SK-N-SH (cell line): ENCODE data around the gene NGF. TPM values are rescaled to one million over a fixed set of nuclear protein-coding genes. Genes with fewer than 3 reads are reported as not detected.

ENCODE experiments used
- CTCF ChIA-PET: fragments of 300-600, 350-600 bp; formaldehyde crosslinking; extraction: SDS; loops from one replicate; lab custom pipeline; 2021; lab: Yijun Ruan, JAX
- POLR2A ChIA-PET: fragments of 350-600 bp; sonication (Branson Sonifier 250); formaldehyde crosslinking; extraction: SDS; loops from one replicate; lab custom pipeline; 2020; ENCODE audit warnings: antibody characterized with exemption, inconsistent platforms; lab: Yijun Ruan, JAX
- DNase-seq: peaks from one replicate; pipeline ENCODE4 v3.0.0; 2012
- H2AFZ ChIP-seq: fragments of 200-600 bp; sonication (generic); 2 replicates; pipeline ENCODE4 v1.8.1; 2016; ENCODE audit warnings: antibody characterized with exemption, mild to moderate bottlenecking, low read depth
- H3F3A ChIP-seq: fragments of 200-600 bp; sonication (generic); replicated peaks from 2 replicates; pipeline ENCODE3; 2016; ENCODE audit warnings: antibody characterized with exemption, mild to moderate bottlenecking; ENCODE audit not compliant: insufficient read depth
- H3K27ac ChIP-seq, 2 experiments: fragments of 200-500 bp in 1 of 2; fragments of 200-600 bp in 1 of 2; sonication (Bioruptor generic) in 1 of 2; sonication (generic), shearing (Covaris generic) in 1 of 2; 2 replicates each; pipeline versions ENCODE4 v1.5.1 to v1.6.1; 2014 to 2016; ENCODE audit warnings: low read depth in 2 of 2, inconsistent platforms in 1 of 2, low read length in 1 of 2, mild to moderate bottlenecking in 1 of 2, mixed read lengths in 1 of 2
- H3K27me3 ChIP-seq: fragments of 200-600 bp; sonication (generic), shearing (Covaris generic); 2 replicates; pipeline ENCODE4 v1.6.1; 2016; ENCODE audit warnings: mixed run types; ENCODE audit not compliant: insufficient read depth
- H3K36me3 ChIP-seq, 2 experiments: fragments of 200-500 bp in 1 of 2; fragments of 200-600 bp in 1 of 2; sonication (Bioruptor generic) in 1 of 2; sonication (generic) in 1 of 2; replicated peaks in 1 of 2; 2 replicates each; pipeline versions ENCODE3 to v1.5.1; 2014 to 2016; ENCODE audit warnings: low read length in 1 of 2, mild to moderate bottlenecking in 1 of 2; ENCODE audit not compliant: insufficient read depth in 2 of 2, control insufficient read depth in 1 of 2
- H3K4me1 ChIP-seq, 2 experiments: fragments of 200-500 bp in 1 of 2; fragments of 200-600 bp in 1 of 2; sonication (Bioruptor generic) in 1 of 2; sonication (generic), shearing (Covaris generic) in 1 of 2; 2 replicates each; pipeline versions ENCODE4 v1.5.1 to v1.6.1; 2014 to 2016; ENCODE audit warnings: low read depth in 1 of 2, low read length in 1 of 2, mixed run types in 1 of 2; ENCODE audit not compliant: insufficient read depth in 2 of 2, control insufficient read depth in 1 of 2
- H3K4me2 ChIP-seq: fragments of 200-600 bp; sonication (generic), shearing (Covaris generic); 2 replicates; pipeline ENCODE4 v1.6.1; 2017; ENCODE audit warnings: mixed run types
- H3K4me3 ChIP-seq, 2 experiments: fragments of 200-500 bp in 1 of 2; fragments of 200-600 bp in 1 of 2; sonication (Bioruptor generic) in 1 of 2; sonication (generic), shearing (Covaris generic) in 1 of 2; 2 replicates each; pipeline versions ENCODE4 v1.5.1 to v1.8.1; 2014 to 2016; ENCODE audit warnings: low read depth in 2 of 2, inconsistent platforms in 1 of 2, low read length in 1 of 2, mild to moderate bottlenecking in 1 of 2, mixed read lengths in 1 of 2, moderate library complexity in 1 of 2
- H3K79me2 ChIP-seq: fragments of 200-600 bp; sonication (generic); 2 replicates; pipeline ENCODE4 v1.8.1; 2017; ENCODE audit warnings: mild to moderate bottlenecking; ENCODE audit not compliant: insufficient read depth
- H3K9ac ChIP-seq: fragments of 200-600 bp; sonication (generic); 2 replicates; pipeline ENCODE4 v1.6.1; 2017; ENCODE audit warnings: mixed run types
- H3K9me2 ChIP-seq: fragments of 200-600 bp; sonication (generic); 2 replicates; pipeline ENCODE4 v1.6.1; 2017; ENCODE audit warnings: mixed run types
- H3K9me3 ChIP-seq: fragments of 200-600 bp; sonication (generic); 2 replicates; pipeline ENCODE4 v1.6.1; 2017; ENCODE audit warnings: mixed run types, mild to moderate bottlenecking, moderate library complexity
- H4K20me1 ChIP-seq: fragments of 200-600 bp; sonication (generic); 2 replicates; pipeline ENCODE4 v1.6.1; 2017; ENCODE audit warnings: mild to moderate bottlenecking, mixed run types; ENCODE audit not compliant: insufficient read depth
- CHD2 ChIP-seq: fragments of 150-350 bp; IDR thresholded peaks from 2 replicates; pipeline ENCODE4 v1.6.1; 2018; ENCODE audit warnings: low read length; ENCODE audit not compliant: partially characterized antibody
- ELF1 ChIP-seq: IDR thresholded peaks from 2 replicates; pipeline ENCODE4 v1.4.0; 2012
- EP300 ChIP-seq, 2 experiments: IDR thresholded peaks; 2 replicates each; pipeline versions ENCODE4 v1.4.0 to v1.6.1; 2012; ENCODE audit warnings: borderline replicate concordance in 1 of 2, low read depth in 1 of 2, low read length in 1 of 2
- FOSL2 ChIP-seq: IDR thresholded peaks from 2 replicates; pipeline ENCODE4 v1.4.0; 2012; ENCODE audit warnings: low read depth, mild to moderate bottlenecking, moderate library complexity, borderline replicate concordance
- FOXJ3 ChIP-seq: sonication (generic); formaldehyde crosslinking; IDR thresholded peaks from 2 replicates; pipeline ENCODE4 v1.5.1; 2020; ENCODE audit warnings: mild to moderate bottlenecking, missing genetic modification reagents
- GABPA ChIP-seq: IDR thresholded peaks from 2 replicates; pipeline ENCODE4 v1.4.0; 2012; ENCODE audit warnings: low read depth, mild to moderate bottlenecking
- NFIC ChIP-seq: IDR thresholded peaks from 2 replicates; pipeline ENCODE4 v1.4.0; 2012; ENCODE audit warnings: borderline replicate concordance
- NRF1 ChIP-seq: IDR thresholded peaks from 2 replicates; pipeline ENCODE4 v1.6.1; 2012; ENCODE audit warnings: low read depth, mild to moderate bottlenecking, low read length
- SMC3 ChIP-seq: IDR thresholded peaks from 2 replicates; pipeline ENCODE4 v1.6.1; 2012; ENCODE audit warnings: low read depth, low read length, improper control_type of control experiment
- TEAD4 ChIP-seq: IDR thresholded peaks from 2 replicates; pipeline ENCODE4 v1.4.0; 2012; ENCODE audit warnings: mild to moderate bottlenecking, borderline replicate concordance; ENCODE audit not compliant: insufficient read depth
- YY1 ChIP-seq: IDR thresholded peaks from 2 replicates; pipeline ENCODE4 v1.4.0; 2012; ENCODE audit warnings: low read depth, mild to moderate bottlenecking
- WGBS: methylation state at CpG from one replicate; pipeline ENCODE4 v1.1.6; 2017; ENCODE audit warnings: low lambda C conversion rate; 5-methylcytosine and 5-hydroxymethylcytosine counted together
- polyA plus RNA-seq, 3 experiments: library from polyadenylated mRNA; depleted of rRNA; stranded (reverse); fragments of >200 nt; gene quantifications; 2 replicates each; pipeline ENCODE4 v1.2.3, GENCODE V29; 2012
- TF ChIP-seq, protein P1 (sequence below): fragments of 150-350 bp; IDR thresholded peaks from 2 replicates; pipeline ENCODE4 v1.6.1; 2017; ENCODE audit warnings: antibody characterized with exemption, low read length, low read depth, borderline replicate concordance
- TF ChIP-seq, protein P2 (sequence below): IDR thresholded peaks from 2 replicates; pipeline ENCODE4 v1.4.0; 2012; ENCODE audit warnings: low read depth
- TF ChIP-seq, protein P3 (sequence below): fragments of 150-350 bp; IDR thresholded peaks from 2 replicates; pipeline ENCODE4 v1.6.1; 2016; ENCODE audit warnings: mild to moderate bottlenecking, low read depth, low read length
- TF ChIP-seq, protein P4 (sequence below): IDR thresholded peaks from 2 replicates; pipeline ENCODE4 v1.4.0; 2012; ENCODE audit warnings: low read depth, borderline replicate concordance

The NGF gene
- polyA plus RNA-seq, 1 of the 3 experiments (the other 2 are of a cell fraction), result 75.8 TPM

DNA sequence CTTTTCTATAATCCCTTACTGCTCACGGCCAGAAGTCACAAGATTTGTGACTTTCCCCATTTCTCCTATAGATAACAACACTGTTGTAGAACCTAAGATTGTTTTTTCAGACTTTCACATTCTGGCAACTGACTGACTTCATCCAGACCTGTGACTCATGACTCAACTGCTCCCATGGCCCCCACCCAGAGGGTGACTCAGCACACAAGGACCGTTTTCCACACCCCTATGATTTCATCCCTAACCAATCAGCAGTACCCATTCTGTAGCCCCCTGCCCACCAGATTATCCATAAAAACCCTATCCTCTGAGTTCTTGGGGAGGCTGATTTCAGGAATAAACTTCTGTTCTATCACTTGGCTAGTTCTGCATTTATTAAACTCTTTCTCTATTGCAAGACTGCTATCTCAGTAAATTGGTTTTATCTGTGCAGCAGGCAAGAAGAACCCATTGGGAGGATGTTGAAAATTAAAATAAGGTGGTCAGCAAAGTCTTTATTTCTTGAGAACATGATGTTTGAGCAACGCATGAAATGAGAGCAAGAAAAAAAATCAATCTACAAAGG is 79.7 kb downstream of the NGF start:
- Histone ChIP-seq H4K20me1 (no peaks in the 10 kb centered on the region), H3K4me3 (no peak overlapping the region), H3K79me2 (no peaks in the 10 kb centered on the region), H3K9me3 (peaks cover 13% of the 10 kb centered on the region; the same call in 1 of the 2 replicates), H3F3A (peaks cover 8% of the 10 kb centered on the region), H3K4me2 (no peak overlapping the region), H3K27me3 (no peaks in the 10 kb centered on the region), H3K36me3 (peaks cover 0 to 3% of the 10 kb centered on the region in 2 experiments), H3K9ac (no peak overlapping the region), H3K9me2 (no peaks in the 10 kb centered on the region), H3K27ac (no peak overlapping the region), H2AFZ (no peak overlapping the region), H3K4me1 (peaks cover 0 to 2% of the 10 kb centered on the region in 2 experiments; a peak in 1 of 4 replicates)
- POLR2A ChIA-PET, result no interaction called here
- no peak for DNase-seq
- CTCF ChIA-PET, result no interaction called here
- WGBS, result 52% methylated on average over 3 of the region's 3 CpGs
- TF ChIP-seq EP300 (IDR thresholded peaks at IDR 0.05; ENCODE audit: borderline replicate concordance in 1 of 2, low read depth in 1 of 2, low read length in 1 of 2), result no peak
- peak; percentile 19; the same call in 1 of the 2 replicates for TF ChIP-seq FOSL2
- no peak for TF ChIP-seq ELF1
- TF ChIP-seq NRF1, result no peak
- TF ChIP-seq, protein P1, sequence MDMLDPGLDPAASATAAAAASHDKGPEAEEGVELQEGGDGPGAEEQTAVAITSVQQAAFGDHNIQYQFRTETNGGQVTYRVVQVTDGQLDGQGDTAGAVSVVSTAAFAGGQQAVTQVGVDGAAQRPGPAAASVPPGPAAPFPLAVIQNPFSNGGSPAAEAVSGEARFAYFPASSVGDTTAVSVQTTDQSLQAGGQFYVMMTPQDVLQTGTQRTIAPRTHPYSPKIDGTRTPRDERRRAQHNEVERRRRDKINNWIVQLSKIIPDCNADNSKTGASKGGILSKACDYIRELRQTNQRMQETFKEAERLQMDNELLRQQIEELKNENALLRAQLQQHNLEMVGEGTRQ, result no peak
- TF ChIP-seq, protein P2, sequence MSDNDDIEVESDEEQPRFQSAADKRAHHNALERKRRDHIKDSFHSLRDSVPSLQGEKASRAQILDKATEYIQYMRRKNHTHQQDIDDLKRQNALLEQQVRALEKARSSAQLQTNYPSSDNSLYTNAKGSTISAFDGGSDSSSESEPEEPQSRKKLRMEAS, result no peak

DNA sequence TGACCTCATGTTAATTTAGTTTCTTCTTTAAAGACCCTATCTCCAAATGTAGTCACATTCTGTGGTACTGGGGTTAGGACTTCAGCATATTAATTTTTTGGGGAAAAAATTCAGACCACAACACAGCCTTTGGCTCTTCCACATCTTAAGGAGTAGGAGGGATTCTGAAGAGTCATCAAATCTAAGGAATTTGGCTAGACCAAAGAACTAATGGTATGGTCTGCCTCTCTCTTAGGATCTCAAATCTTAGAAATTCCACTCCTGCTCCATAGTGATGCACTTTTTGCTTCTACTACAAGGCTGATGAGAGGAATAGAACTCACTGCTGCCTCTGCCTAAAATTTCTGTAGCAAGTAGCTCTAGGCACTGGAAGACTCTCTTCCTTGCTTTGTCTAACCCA is 80.5 kb downstream of the NGF start:
- Histone ChIP-seq H3K27ac (no peak overlapping the region), H3K27me3 (no peaks in the 10 kb centered on the region), H3K9me2 (no peaks in the 10 kb centered on the region), H3K9ac (no peak overlapping the region), H3K4me2 (no peak overlapping the region), H3K36me3 (peaks cover 0 to 7% of the 10 kb centered on the region in 2 experiments), H3F3A (peaks cover 10% of the 10 kb centered on the region), H3K4me1 (peaks cover 2% of the 10 kb centered on the region in 2 experiments; a peak in 3 of 4 replicates), H4K20me1 (no peaks in the 10 kb centered on the region), H3K4me3 (no peak overlapping the region), H3K9me3 (peaks cover 13% of the 10 kb centered on the region; the same call in 1 of the 2 replicates), H2AFZ (no peak overlapping the region), H3K79me2 (no peaks in the 10 kb centered on the region)
- no peak for DNase-seq
- ChIA-PET CTCF (no interaction called here), POLR2A (no interaction called here)
- TF ChIP-seq NFIC (no peak), GABPA (no peak), FOXJ3 (CRISPR knock-in tag) (no peak), YY1 (no peak), SMC3 (no peak), TEAD4 (no peak), NRF1 (no peak), CHD2 (no peak)
- TF ChIP-seq, protein P3, sequence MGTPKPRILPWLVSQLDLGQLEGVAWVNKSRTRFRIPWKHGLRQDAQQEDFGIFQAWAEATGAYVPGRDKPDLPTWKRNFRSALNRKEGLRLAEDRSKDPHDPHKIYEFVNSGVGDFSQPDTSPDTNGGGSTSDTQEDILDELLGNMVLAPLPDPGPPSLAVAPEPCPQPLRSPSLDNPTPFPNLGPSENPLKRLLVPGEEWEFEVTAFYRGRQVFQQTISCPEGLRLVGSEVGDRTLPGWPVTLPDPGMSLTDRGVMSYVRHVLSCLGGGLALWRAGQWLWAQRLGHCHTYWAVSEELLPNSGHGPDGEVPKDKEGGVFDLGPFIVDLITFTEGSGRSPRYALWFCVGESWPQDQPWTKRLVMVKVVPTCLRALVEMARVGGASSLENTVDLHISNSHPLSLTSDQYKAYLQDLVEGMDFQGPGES, result no peak
- TF ChIP-seq, protein P4, sequence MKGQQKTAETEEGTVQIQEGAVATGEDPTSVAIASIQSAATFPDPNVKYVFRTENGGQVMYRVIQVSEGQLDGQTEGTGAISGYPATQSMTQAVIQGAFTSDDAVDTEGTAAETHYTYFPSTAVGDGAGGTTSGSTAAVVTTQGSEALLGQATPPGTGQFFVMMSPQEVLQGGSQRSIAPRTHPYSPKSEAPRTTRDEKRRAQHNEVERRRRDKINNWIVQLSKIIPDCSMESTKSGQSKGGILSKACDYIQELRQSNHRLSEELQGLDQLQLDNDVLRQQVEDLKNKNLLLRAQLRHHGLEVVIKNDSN, result no peak
- TF ChIP-seq, protein P1, result no peak
